GM12874 (cell line): ENCODE data around the gene SIRPA.

Experiments used
- CTCF ChIP-seq: IDR thresholded peaks from 2 replicates; pipeline ENCODE4 v1.5.1; 2011; ENCODE audit warnings: low read depth, mild to moderate bottlenecking, control low read depth, low read length, moderate library complexity; ENCODE audit not compliant: insufficient read depth

SIRPA gene

GRCh38 chr20:1853473-1853872 is 41.7 kb upstream of the SIRPA start:
- no peak for TF ChIP-seq CTCF

GRCh38 chr20:1854246-1854645 is 41.0 kb upstream of the SIRPA start:
- TF ChIP-seq CTCF = no peak

- TF ChIP-seq CTCF = no peak
Observed at GRCh38 chr20:1855109-1855508, 40.1 kb upstream of the SIRPA start.

GRCh38 chr20:1855690-1856089 is 39.5 kb upstream of the SIRPA start:
- no peak for TF ChIP-seq CTCF

DNA sequence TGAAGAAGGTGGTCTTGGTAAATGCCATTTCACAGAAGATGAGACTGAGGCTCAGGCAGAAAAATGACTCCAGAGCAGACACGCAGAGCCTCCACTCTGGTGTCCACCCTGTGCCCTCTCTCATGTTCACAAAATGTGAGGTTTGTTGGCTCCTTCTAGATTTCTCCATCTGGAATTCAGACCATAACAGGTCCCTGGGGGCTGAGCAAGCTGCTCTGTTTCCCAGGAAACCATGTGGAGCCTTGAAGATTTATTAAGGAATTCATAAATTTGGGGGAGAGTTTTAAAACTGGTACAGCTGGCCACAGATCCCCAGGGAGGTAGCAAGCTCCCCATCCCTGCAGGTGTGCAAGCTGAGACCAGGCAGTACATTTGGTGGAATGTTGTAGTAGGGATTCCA is 38.8 kb upstream of the SIRPA start:
- TF ChIP-seq CTCF = no peak

DNA sequence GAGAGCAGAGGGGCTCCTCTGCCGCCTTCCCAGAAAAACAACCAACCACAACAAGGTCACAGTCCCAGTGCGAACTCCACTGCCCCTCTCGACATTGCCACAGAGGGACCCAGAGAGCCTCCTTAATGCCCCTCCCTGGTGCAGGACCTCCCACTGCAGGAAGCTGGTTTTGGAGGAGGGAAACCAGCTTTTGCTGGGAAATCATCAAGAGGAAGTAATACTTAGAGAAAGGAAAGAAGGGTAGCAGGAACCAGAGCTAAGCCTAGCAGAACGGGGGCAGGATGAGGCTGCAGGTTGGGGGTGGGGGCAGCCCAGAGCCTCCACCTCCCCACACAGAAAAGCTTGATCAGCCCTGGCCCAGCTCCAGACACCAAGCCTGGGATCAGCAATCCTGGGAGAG is 37.7 kb upstream of the SIRPA start:
- TF ChIP-seq CTCF = no peak

DNA sequence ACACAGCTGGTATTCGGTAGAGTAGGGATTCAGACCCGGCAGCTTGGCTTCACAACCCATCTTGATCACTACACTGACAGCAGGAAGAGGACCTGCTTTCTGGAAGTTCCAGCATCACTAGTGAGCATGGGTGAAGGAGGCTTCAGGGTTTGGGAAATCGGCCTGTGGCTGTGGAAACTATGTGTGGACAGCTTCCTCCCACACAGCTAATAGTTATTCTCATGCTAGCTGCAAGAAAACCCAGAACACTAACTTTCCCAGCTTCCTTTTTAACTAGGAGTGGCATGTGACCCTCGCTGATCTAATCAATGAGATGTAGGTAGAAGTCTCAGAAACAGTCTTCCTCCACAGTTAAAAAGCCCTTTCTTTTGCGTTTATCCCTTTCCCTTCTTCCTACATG is 36.3 kb upstream of the SIRPA start:
- no peak for TF ChIP-seq CTCF

- TF ChIP-seq CTCF = no peak
Observed at GRCh38 chr20:1860446-1860845, 34.8 kb upstream of the SIRPA start.
